Posterior vena cava (tissue), 2 donors: ENCODE measurements around the gene MAL. TPM values are rescaled to one million over a fixed set of nuclear protein-coding genes. Genes with fewer than 3 reads are reported as not detected.
"Not testable (repeated sequence)": the region's sequence is repeated elsewhere in the genome, so short reads cannot be mapped to it uniquely, and the experiment has no call there.

ENCODE experiments used
- DNase-seq: peaks from one replicate; pipeline ENCODE4 v3.0.0-alpha.2; 2020; ENCODE audit warnings: low spot score
- intact Hi-C, 2 donors: fragments of 100-400 bp; cut with DNase I; formaldehyde crosslinking; loops; one replicate each; pipeline versions ENCODE4 v1.14.1 to v1.14.2; 2022 to 2023
- total RNA-seq, 2 donors: library from RNA; stranded (reverse); fragmentation: NEBNext Ultra II Directional; extraction: Animal tissue kit (Norgen Biotek cat#: 25700); gene quantifications; one replicate each; pipeline ENCODE4 v1.2.1, GENCODE V29; 2021
- donor health status: DM: yes; HTN: yes; CAD: no.
- donor health status: DM: yes; HTN: yes; CAD: no.

The MAL gene
- total RNA-seq, 2 donors from 2014 or later = 1.0 to 1.6 TPM

GRCh38 chr2:95026471-95027368 is 1.2 kb downstream of the MAL start:
- intact Hi-C loops = no loop called here
- DNase-seq = no peak

- DNase-seq = no peak
- intact Hi-C loops = no loop called here
Observed at GRCh38 chr2:95027369-95027720, 1.8 kb downstream of the MAL start.

- intact Hi-C loops = no loop called here
- DNase-seq = no peak
Observed at GRCh38 chr2:95029898-95030341, 4.4 kb downstream of the MAL start.

GRCh38 chr2:95030496-95030895 is 5.0 kb downstream of the MAL start:
- intact Hi-C loops = no loop called here
- no peak for DNase-seq

- intact Hi-C loops = no loop called here
- no peak for DNase-seq
Observed at GRCh38 chr2:95031076-95031725, 5.7 kb downstream of the MAL start.

GRCh38 chr2:95031726-95032116 is 6.2 kb downstream of the MAL start:
- intact Hi-C loops = no loop called here
- no peak for DNase-seq

- intact Hi-C loops = no loop called here
- no peak for DNase-seq
Observed at GRCh38 chr2:95032341-95032740, 6.8 kb downstream of the MAL start.

GRCh38 chr2:95032868-95033603 is 7.5 kb downstream of the MAL start:
- no peak for DNase-seq
- intact Hi-C loops = no loop called here

- DNase-seq = no peak
- intact Hi-C loops = no loop called here
Observed at GRCh38 chr2:95034221-95034620, 8.7 kb downstream of the MAL start.

GRCh38 chr2:95034818-95035217 is 9.3 kb downstream of the MAL start:
- intact Hi-C loops = no loop called here
- no peak for DNase-seq

- DNase-seq = no peak
- intact Hi-C loops = no loop called here
Observed at GRCh38 chr2:95036596-95037383, 11.3 kb downstream of the MAL start.

GRCh38 chr2:95037384-95037839 is 11.9 kb downstream of the MAL start:
- no peak for DNase-seq
- intact Hi-C loops = no loop called here

- DNase-seq, intact Hi-C loops: not testable (repeated sequence)
Observed at GRCh38 chr2:95037841-95038585, 12.5 kb downstream of the MAL start.

- DNase-seq = no peak
- intact Hi-C loops = no loop called here
Observed at GRCh38 chr2:95038635-95039298, 13.3 kb downstream of the MAL start.

- no peak for DNase-seq
- intact Hi-C loops = no loop called here
Observed at GRCh38 chr2:95039363-95039762, 13.9 kb downstream of the MAL start.

- intact Hi-C loops = no loop called here
- DNase-seq = no peak
Observed at GRCh38 chr2:95039978-95040377, 14.5 kb downstream of the MAL start.

GRCh38 chr2:95040426-95040825 is 14.9 kb downstream of the MAL start:
- intact Hi-C loops = no loop called here
- no peak for DNase-seq
